GM23338 (cell line): ENCODE data around the gene FOXP1.

Source experiments
- CREB1 ChIP-seq: fragments of 250-450 bp; sonication (Bioruptor Pico); IDR thresholded peaks from 2 replicates; pipeline ENCODE4 v1.5.0; 2020; ENCODE audit warnings: low read depth, mild to moderate bottlenecking, moderate library complexity
- CTCF ChIP-seq, 2 experiments: fragments of 200-600 bp in 1 of 2; sonication (generic) in 1 of 2; conservative IDR thresholded peaks; 2 replicates each; pipeline versions ENCODE4 v1.5.1 to v1.6.1; 2016 to 2017; ENCODE audit warnings: antibody characterized with exemption in 2 of 2, low read depth in 2 of 2, mild to moderate bottlenecking in 2 of 2, moderate library complexity in 1 of 2
- ETS1 ChIP-seq: IDR thresholded peaks from 2 replicates; pipeline ENCODE4 v1.6.1; 2016; ENCODE audit warnings: antibody characterized with exemption
- EZH2 ChIP-seq: fragments of 200-600 bp; sonication (generic); IDR thresholded peaks from one replicate; pipeline ENCODE4 v1.8.0; 2017; ENCODE audit warnings: antibody characterized with exemption, mild to moderate bottlenecking, low read depth; ENCODE audit not compliant: unreplicated experiment
- EZH2phosphoT487 ChIP-seq: fragments of 200-600 bp; sonication (generic); IDR thresholded peaks from one replicate; pipeline ENCODE4 v1.8.1; 2018; ENCODE audit warnings: antibody characterized with exemption; ENCODE audit not compliant: unreplicated experiment
- JUNB ChIP-seq: IDR thresholded peaks from one replicate; pipeline ENCODE4 v1.6.1; 2016; ENCODE audit warnings: antibody characterized with exemption; ENCODE audit not compliant: unreplicated experiment
- NANOG ChIP-seq: IDR thresholded peaks from 2 replicates; pipeline ENCODE4 v1.6.1; 2016; ENCODE audit warnings: antibody characterized with exemption, borderline replicate concordance
- POLR2AphosphoS5 ChIP-seq: IDR thresholded peaks from 2 replicates; pipeline ENCODE4 v1.6.1; 2016; ENCODE audit warnings: antibody characterized with exemption, low read depth
- REST ChIP-seq: IDR thresholded peaks from one replicate; pipeline ENCODE4 v1.6.1; 2018; ENCODE audit warnings: antibody characterized with exemption; ENCODE audit not compliant: unreplicated experiment
- STAT1 ChIP-seq: IDR thresholded peaks from one replicate; pipeline ENCODE4 v1.6.1; 2016; ENCODE audit warnings: antibody characterized with exemption; ENCODE audit not compliant: unreplicated experiment
- ZNF114 ChIP-seq: fragments of 250-450 bp; sonication (Bioruptor Pico); IDR thresholded peaks from 2 replicates; pipeline ENCODE4 v1.5.0; 2020; ENCODE audit warnings: mild to moderate bottlenecking, moderate library complexity
- ZNF331 ChIP-seq: fragments of 250-450 bp; sonication (Bioruptor Pico); IDR thresholded peaks from 2 replicates; pipeline ENCODE4 v1.5.0; 2020; ENCODE audit warnings: low read depth, mild to moderate bottlenecking, moderate library complexity
- ZNF462 ChIP-seq: fragments of 250-450 bp; sonication (Bioruptor Pico); IDR thresholded peaks from 2 replicates; pipeline ENCODE4 v1.5.0; 2020; ENCODE audit warnings: mild to moderate bottlenecking, moderate library complexity

GRCh38 chr3:71503525-71504249 is 79.8 kb downstream of the FOXP1 start:
- TF ChIP-seq CTCF (conservative IDR thresholded peaks at IDR 0.05; ENCODE audit: low read depth in 2 of 2) (no peak), EZH2 (no peak), EZH2phosphoT487 (no peak), JUNB (no peak), REST (no peak), NANOG (no peak), ZNF331 (CRISPR knock-in tag) (no peak), POLR2AphosphoS5 (no peak), ZNF114 (CRISPR knock-in tag) (no peak), ETS1 (no peak), STAT1 (no peak), CREB1 (CRISPR knock-in tag) (no peak), ZNF462 (CRISPR knock-in tag) (no peak)
